Measurements from ENCODE around the gene CRABP1.

Gene CRABP1

GRCh38 chr15:78323693-78324092 lies 16.5 kb upstream of the CRABP1 start:
- Mint-ChIP-seq H3K4me1 (ENCODE audit: low read depth) (no peaks in the 10 kb centered on the region), H3K27me3 (ENCODE audit: low read depth) (no peaks in the 10 kb centered on the region)

GRCh38 chr15:78324144-78324543 lies 16.0 kb upstream of the CRABP1 start:
- Mint-ChIP-seq H3K27ac (no peak overlapping the region), H3K9me3 (no peaks in the 10 kb centered on the region), H3K4me3 (no peak overlapping the region)

More at GRCh38 chr15:78323693-78324092, 16.5 kb upstream of the CRABP1 start:
- Mint-ChIP-seq H3K4me3 (no peak overlapping the region), H3K36me3 (ENCODE audit: low read depth) (no peaks in the 10 kb centered on the region), H3K27ac (no peak overlapping the region), H3K9me3 (no peaks in the 10 kb centered on the region)
- no peak for DNase-seq (ENCODE audit: low spot score)

GRCh38 chr15:78325092-78325843 lies 14.9 kb upstream of the CRABP1 start:
- H3K27ac Mint-ChIP-seq, result no peak overlapping the region
- H3K4me3 Mint-ChIP-seq, result no peak overlapping the region
- no peaks in the 10 kb centered on the region for H3K36me3 Mint-ChIP-seq (ENCODE audit: low read depth)
- no peaks in the 10 kb centered on the region for H3K27me3 Mint-ChIP-seq (ENCODE audit: low read depth)
- no peaks in the 10 kb centered on the region for H3K9me3 Mint-ChIP-seq
- no peak for DNase-seq (ENCODE audit: low spot score)
- H3K4me1 Mint-ChIP-seq (ENCODE audit: low read depth), result no peaks in the 10 kb centered on the region

More at GRCh38 chr15:78324144-78324543, 16.0 kb upstream of the CRABP1 start:
- no peak for DNase-seq (ENCODE audit: low spot score)
- no peaks in the 10 kb centered on the region for H3K27me3 Mint-ChIP-seq (ENCODE audit: low read depth)
- H3K36me3 Mint-ChIP-seq (ENCODE audit: low read depth), result no peaks in the 10 kb centered on the region
- H3K4me1 Mint-ChIP-seq (ENCODE audit: low read depth), result no peaks in the 10 kb centered on the region

DNA sequence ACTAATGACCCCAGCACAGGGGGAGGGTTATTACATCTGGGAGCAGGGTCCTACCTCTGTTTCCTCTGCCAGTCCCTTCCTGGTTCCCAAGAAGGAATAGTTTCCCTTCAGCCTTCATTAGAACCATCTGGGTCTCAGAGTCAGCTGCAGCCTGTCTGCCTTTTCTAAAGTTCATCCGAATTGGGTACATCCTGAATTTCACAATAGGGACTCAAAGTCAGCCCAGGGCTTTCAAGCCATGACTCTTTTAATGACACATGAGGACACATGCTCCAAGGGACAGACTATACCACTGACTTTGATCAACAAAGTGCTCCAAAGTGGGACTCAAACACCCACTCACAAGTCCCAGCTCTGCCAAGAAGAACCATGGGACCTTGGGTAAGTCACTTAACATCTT lies 12.7 kb upstream of the CRABP1 start:
- H3K27ac Mint-ChIP-seq, result no peak overlapping the region
- DNase-seq (ENCODE audit: low spot score), result no peak
- H3K4me3 Mint-ChIP-seq, result no peak overlapping the region
- no peaks in the 10 kb centered on the region for H3K36me3 Mint-ChIP-seq (ENCODE audit: low read depth)
- H3K9me3 Mint-ChIP-seq, result no peaks in the 10 kb centered on the region
- H3K27me3 Mint-ChIP-seq (ENCODE audit: low read depth), result no peaks in the 10 kb centered on the region
- no peaks in the 10 kb centered on the region for H3K4me1 Mint-ChIP-seq (ENCODE audit: low read depth)

DNA sequence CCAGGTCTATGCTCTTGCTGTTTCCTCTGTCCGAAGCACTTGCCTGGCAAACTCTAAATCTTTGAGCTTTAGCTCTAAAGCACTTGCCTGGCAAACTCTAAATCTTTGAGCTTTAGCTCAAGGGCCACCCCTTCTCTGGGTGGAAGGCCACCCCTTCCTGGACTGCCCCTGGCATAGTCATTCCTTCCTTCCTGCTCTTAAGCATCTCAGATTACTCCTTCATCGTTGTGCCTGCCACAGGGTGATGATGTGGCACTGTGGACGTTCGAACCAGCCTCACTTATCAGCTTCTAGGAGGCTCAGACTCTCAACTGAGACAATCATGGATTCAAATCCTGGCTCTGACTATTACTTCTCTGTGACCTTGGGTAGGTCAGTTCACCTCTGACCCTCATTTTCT lies 10.5 kb upstream of the CRABP1 start:
- H3K27ac Mint-ChIP-seq, result no peak overlapping the region
- H3K4me3 Mint-ChIP-seq, result no peak overlapping the region
- H3K9me3 Mint-ChIP-seq, result no peaks in the 10 kb centered on the region
- no peaks in the 10 kb centered on the region for H3K4me1 Mint-ChIP-seq (ENCODE audit: low read depth)
- DNase-seq (ENCODE audit: low spot score), result no peak
- H3K27me3 Mint-ChIP-seq (ENCODE audit: low read depth), result no peaks in the 10 kb centered on the region
- no peaks in the 10 kb centered on the region for H3K36me3 Mint-ChIP-seq (ENCODE audit: low read depth)

DNA sequence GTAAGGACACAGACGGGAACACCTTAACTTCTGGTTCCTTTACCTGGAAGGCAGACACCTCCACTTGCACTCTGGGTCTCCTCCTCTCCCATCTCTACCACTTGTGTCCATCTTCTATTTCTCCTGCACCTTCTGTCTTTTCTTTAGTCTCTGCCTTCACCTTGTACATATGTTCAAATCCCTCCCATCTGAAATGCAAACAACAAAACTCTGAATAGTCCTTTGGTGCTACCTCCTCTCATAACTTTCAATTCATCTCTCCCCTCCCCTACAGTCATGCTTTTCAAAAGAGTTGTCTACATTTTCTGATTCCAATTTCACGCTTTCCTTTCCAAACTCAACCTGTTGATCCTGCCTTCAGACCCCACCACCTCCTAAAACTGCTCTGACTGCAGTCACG lies 5.3 kb upstream of the CRABP1 start:
- Mint-ChIP-seq H3K4me1 (ENCODE audit: low read depth) (no peaks in the 10 kb centered on the region), H3K27ac (no peak overlapping the region), H3K36me3 (ENCODE audit: low read depth) (no peaks in the 10 kb centered on the region), H3K27me3 (ENCODE audit: low read depth) (peaks cover 20% of the 10 kb centered on the region), H3K4me3 (no peak overlapping the region), H3K9me3 (no peaks in the 10 kb centered on the region)
- no peak for DNase-seq (ENCODE audit: low spot score)

- no peak for DNase-seq (ENCODE audit: low spot score)
- H3K27ac Mint-ChIP-seq, result no peak overlapping the region
- H3K36me3 Mint-ChIP-seq (ENCODE audit: low read depth), result no peaks in the 10 kb centered on the region
- H3K9me3 Mint-ChIP-seq, result no peaks in the 10 kb centered on the region
- H3K4me3 Mint-ChIP-seq, result no peak overlapping the region
- no peaks in the 10 kb centered on the region for H3K4me1 Mint-ChIP-seq (ENCODE audit: low read depth)
- peaks cover 29% of the 10 kb centered on the region for H3K27me3 Mint-ChIP-seq (ENCODE audit: low read depth)
Measured at GRCh38 chr15:78335985-78336384, 4.2 kb upstream of the CRABP1 start.

DNA sequence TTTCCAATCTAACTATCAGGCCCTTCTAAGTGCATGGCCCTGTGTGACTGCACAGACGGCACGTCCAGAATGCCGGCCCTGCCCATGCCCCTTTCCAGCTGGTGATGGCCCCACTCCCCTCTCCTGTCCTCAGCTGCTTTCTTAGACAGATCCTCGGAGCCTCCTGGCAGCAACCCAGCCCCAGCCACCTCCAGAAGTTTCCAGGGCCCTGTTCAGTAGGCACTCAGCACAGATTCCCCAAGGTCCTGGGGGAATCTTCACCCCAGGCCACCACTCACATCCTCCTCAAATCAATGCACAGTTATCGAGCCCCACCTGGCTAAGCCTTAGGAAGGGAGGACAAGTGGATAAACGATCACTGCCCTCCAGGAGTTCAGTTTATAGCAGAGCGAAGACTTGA lies 1.4 kb upstream of the CRABP1 start:
- no peaks in the 10 kb centered on the region for H3K4me1 Mint-ChIP-seq (ENCODE audit: low read depth)
- no peak overlapping the region for H3K27ac Mint-ChIP-seq
- H3K4me3 Mint-ChIP-seq, result no peak overlapping the region
- no peak for DNase-seq (ENCODE audit: low spot score)
- peaks cover 54% of the 10 kb centered on the region for H3K27me3 Mint-ChIP-seq (ENCODE audit: low read depth)
- H3K9me3 Mint-ChIP-seq, result no peaks in the 10 kb centered on the region
- no peaks in the 10 kb centered on the region for H3K36me3 Mint-ChIP-seq (ENCODE audit: low read depth)

DNA sequence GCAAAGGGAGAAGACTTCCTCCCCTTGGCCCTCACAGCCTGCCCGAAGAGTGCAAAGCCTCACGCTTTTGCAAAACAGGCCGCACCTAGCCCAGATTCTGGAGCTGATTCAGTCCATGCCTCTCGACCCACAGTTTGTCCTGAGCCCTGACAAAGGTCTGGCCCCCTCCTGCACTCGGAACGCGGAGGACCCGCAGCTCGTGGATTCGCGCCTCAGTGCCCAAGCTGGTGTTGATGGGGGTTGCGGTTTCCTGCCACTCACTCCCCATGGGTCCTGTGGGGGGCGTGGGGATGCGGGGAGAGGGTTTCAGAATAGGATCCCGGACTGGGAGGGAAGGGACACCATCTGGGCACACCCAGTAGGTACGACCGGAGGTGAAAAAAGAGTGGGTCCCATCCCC lies 594 bp upstream of the CRABP1 start:
- H3K36me3 Mint-ChIP-seq (ENCODE audit: low read depth), result no peaks in the 10 kb centered on the region
- H3K4me1 Mint-ChIP-seq (ENCODE audit: low read depth), result no peaks in the 10 kb centered on the region
- H3K4me3 Mint-ChIP-seq, result no peak overlapping the region
- peaks cover 57% of the 10 kb centered on the region for H3K27me3 Mint-ChIP-seq (ENCODE audit: low read depth)
- no peak overlapping the region for H3K27ac Mint-ChIP-seq
- no peak for DNase-seq (ENCODE audit: low spot score)
- H3K9me3 Mint-ChIP-seq, result no peaks in the 10 kb centered on the region

- no peaks in the 10 kb centered on the region for H3K36me3 Mint-ChIP-seq (ENCODE audit: low read depth)
- H3K4me3 Mint-ChIP-seq, result no peak overlapping the region
- H3K9me3 Mint-ChIP-seq, result no peaks in the 10 kb centered on the region
- DNase-seq (ENCODE audit: low spot score), result no peak
- H3K4me1 Mint-ChIP-seq (ENCODE audit: low read depth), result no peaks in the 10 kb centered on the region
- peaks cover 68% of the 10 kb centered on the region for H3K27me3 Mint-ChIP-seq (ENCODE audit: low read depth)
- no peak overlapping the region for H3K27ac Mint-ChIP-seq
Measured at GRCh38 chr15:78341057-78341987, 1.2 kb downstream of the CRABP1 start.

GRCh38 chr15:78342021-78342420 lies 1.9 kb downstream of the CRABP1 start:
- Mint-ChIP-seq H3K4me3 (no peak overlapping the region), H3K27ac (no peak overlapping the region), H3K9me3 (no peaks in the 10 kb centered on the region), H3K27me3 (ENCODE audit: low read depth) (peaks cover 73% of the 10 kb centered on the region), H3K36me3 (ENCODE audit: low read depth) (no peaks in the 10 kb centered on the region), H3K4me1 (ENCODE audit: low read depth) (no peaks in the 10 kb centered on the region)
- DNase-seq (ENCODE audit: low spot score), result no peak

- H3K27ac Mint-ChIP-seq, result no peak overlapping the region
- no peak overlapping the region for H3K4me3 Mint-ChIP-seq
- DNase-seq (ENCODE audit: low spot score), result no peak
- peaks cover 74% of the 10 kb centered on the region for H3K27me3 Mint-ChIP-seq (ENCODE audit: low read depth)
- H3K4me1 Mint-ChIP-seq (ENCODE audit: low read depth), result no peaks in the 10 kb centered on the region
- no peaks in the 10 kb centered on the region for H3K36me3 Mint-ChIP-seq (ENCODE audit: low read depth)
- H3K9me3 Mint-ChIP-seq, result no peaks in the 10 kb centered on the region
Measured at GRCh38 chr15:78343276-78344060, 3.3 kb downstream of the CRABP1 start.

DNA sequence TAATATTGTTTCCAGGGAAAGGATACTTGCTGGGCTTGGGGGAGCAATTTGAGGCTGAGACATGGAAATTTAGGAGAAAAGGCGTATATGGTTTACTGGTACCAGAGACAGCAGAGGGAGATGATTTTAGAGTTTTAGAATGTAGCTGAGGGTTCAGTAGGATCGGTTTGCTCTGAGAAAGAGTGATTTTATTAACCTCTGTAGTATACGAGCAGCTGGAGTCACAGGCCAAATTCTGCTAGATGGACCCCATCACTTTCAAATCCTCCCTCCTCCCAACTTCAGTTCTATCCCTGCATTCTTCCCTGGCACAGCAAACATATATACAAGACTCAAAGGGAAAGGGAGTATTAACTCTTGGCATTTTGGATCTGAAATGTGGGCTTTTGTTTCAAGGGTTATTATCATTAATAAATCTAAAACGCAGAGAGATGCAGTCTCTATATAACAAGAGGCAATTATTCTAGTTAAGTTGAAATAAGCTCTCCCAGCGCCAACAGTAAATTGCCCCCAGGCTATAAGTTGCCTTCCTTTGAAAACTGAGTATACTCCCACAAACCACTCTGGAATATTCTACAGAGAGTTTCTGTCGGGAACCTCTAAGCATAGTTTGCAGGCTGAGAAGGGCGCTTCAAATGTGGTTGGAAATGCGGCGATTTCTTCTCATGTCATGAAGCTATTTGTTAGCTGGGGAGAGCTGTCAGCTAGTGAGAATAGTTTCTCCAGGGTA lies 5.4 kb downstream of the CRABP1 start:
- no peaks in the 10 kb centered on the region for H3K9me3 Mint-ChIP-seq
- no peak overlapping the region for H3K4me3 Mint-ChIP-seq
- DNase-seq (ENCODE audit: low spot score), result no peak
- no peak overlapping the region for H3K27ac Mint-ChIP-seq
- no peaks in the 10 kb centered on the region for H3K4me1 Mint-ChIP-seq (ENCODE audit: low read depth)
- peaks cover 59% of the 10 kb centered on the region for H3K27me3 Mint-ChIP-seq (ENCODE audit: low read depth)
- no peaks in the 10 kb centered on the region for H3K36me3 Mint-ChIP-seq (ENCODE audit: low read depth)
